Endothelial cell of umbilical vein (primary cell): Measurements from ENCODE around the gene SYT14. TPM values are rescaled to one million over a fixed set of nuclear protein-coding genes. Genes with fewer than 3 reads are reported as not detected.

ENCODE experiments used
- BruUV-seq: library from RNA; stranded (reverse); fragments of 400-500 nt; replicated peaks from 2 replicates; lab custom pipeline; 2021; lab: Mats Ljungman, UMichigan
- CTCF ChIA-PET: fragments of 300-600, 350-600 bp; sonication (Branson Sonifier 250); formaldehyde crosslinking; loops from one replicate; lab custom pipeline; 2021; ENCODE audit warnings: antibody characterized with exemption, inconsistent platforms; lab: Charles Lee
- POLR2A ChIA-PET: fragments of 300-600, 350-600 bp; sonication (Branson Sonifier 250); formaldehyde crosslinking; loops from one replicate; lab custom pipeline; 2021; ENCODE audit warnings: antibody characterized with exemption, inconsistent platforms; lab: Charles Lee
- DNase-seq: peaks from one replicate; pipeline ENCODE4 v3.0.0-alpha.2; 2011; ENCODE audit warnings: low read depth, low spot score
- FAIRE-seq: peaks from 2 replicates; lab custom pipeline; 2011; peaks lifted over from hg19 to GRCh38; lab: Jason Lieb, UNC
- H2AFZ ChIP-seq: 2 replicates; pipeline ENCODE4 v1.6.0; 2012; ENCODE audit warnings: low read depth, low read length, control low read depth, inconsistent platforms
- H3K27ac ChIP-seq: 2 replicates; pipeline ENCODE4 v1.5.1; 2011; ENCODE audit warnings: low read depth, mild to moderate bottlenecking, control low read depth, low read length, moderate library complexity; ENCODE audit not compliant: insufficient read depth
- H3K27me3 ChIP-seq, 2 experiments: 2 replicates each; pipeline versions ENCODE4 v1.6.0 to v1.6.1; 2011; ENCODE audit warnings: low read length in 2 of 2, mixed read lengths in 1 of 2; ENCODE audit not compliant: control insufficient read depth in 2 of 2, insufficient read depth in 2 of 2
- H3K36me3 ChIP-seq, 2 experiments: 2 replicates in 1 of 2; 3 replicates in 1 of 2; pipeline ENCODE4 v1.5.1; 2011; ENCODE audit warnings: low read length in 2 of 2, mild to moderate bottlenecking in 1 of 2, moderate library complexity in 1 of 2; ENCODE audit not compliant: control insufficient read depth in 2 of 2, insufficient read depth in 2 of 2; ENCODE audit errors: extremely low read depth in 1 of 2
- H3K4me1 ChIP-seq: 3 replicates; pipeline ENCODE4 v1.5.1; 2011; ENCODE audit warnings: mild to moderate bottlenecking, low read length; ENCODE audit not compliant: control insufficient read depth, insufficient read depth; ENCODE audit errors: extremely low read depth
- H3K4me2 ChIP-seq: 2 replicates; pipeline ENCODE4 v1.6.1; 2011; ENCODE audit warnings: low read length, control low read depth, mixed read lengths; ENCODE audit not compliant: insufficient read depth
- H3K4me3 ChIP-seq, 3 experiments: fragments of 200-600 bp in 1 of 3; sonication (generic), shearing (Covaris generic) in 1 of 3; replicated peaks in 1 of 3; 2 replicates each; pipeline ENCODE4 v1.5.1; 2011 to 2016; ENCODE audit warnings: control low read depth in 3 of 3, low read length in 3 of 3, mild to moderate bottlenecking in 2 of 3, inconsistent platforms in 1 of 3, low read depth in 1 of 3, moderate library complexity in 1 of 3; ENCODE audit not compliant: insufficient read depth in 1 of 3
- H3K79me2 ChIP-seq: 2 replicates; pipeline ENCODE4 v1.6.0; 2012; ENCODE audit warnings: low read length, inconsistent platforms; ENCODE audit not compliant: control insufficient read depth, insufficient read depth
- H3K9ac ChIP-seq: replicated peaks from 2 replicates; pipeline ENCODE3; 2011; ENCODE audit warnings: low read length, control low read depth; ENCODE audit not compliant: insufficient read depth; ENCODE audit errors: extremely low read depth
- H3K9me1 ChIP-seq: replicated peaks from 3 replicates; pipeline ENCODE4 v1.6.0; 2011; ENCODE audit warnings: mild to moderate bottlenecking, low read length; ENCODE audit not compliant: control insufficient read depth, insufficient read depth; ENCODE audit errors: extremely low read depth
- H3K9me3 ChIP-seq: replicated peaks from 2 replicates; pipeline ENCODE4 v1.5.1; 2012; ENCODE audit warnings: low read length, inconsistent platforms; ENCODE audit not compliant: control insufficient read depth, insufficient read depth
- H4K20me1 ChIP-seq: replicated peaks from 2 replicates; pipeline ENCODE3; 2011; ENCODE audit warnings: mild to moderate bottlenecking, low read length; ENCODE audit not compliant: control insufficient read depth, insufficient read depth; ENCODE audit errors: extremely low read depth
- CTCF ChIP-seq, 2 donors: IDR thresholded peaks; 1 replicate in 1 of 2; 2 replicates in 1 of 2; pipeline ENCODE4 v1.5.1; 2011; ENCODE audit warnings: low read length in 2 of 2, mild to moderate bottlenecking in 2 of 2, moderate library complexity in 2 of 2, control low read depth in 1 of 2, inconsistent platforms in 1 of 2, low read depth in 1 of 2; ENCODE audit not compliant: insufficient read depth in 1 of 2; ENCODE audit errors: extremely low read depth in 1 of 2
- EZH2 ChIP-seq: IDR thresholded peaks from 2 replicates; pipeline ENCODE4 v1.6.1; 2012; ENCODE audit warnings: borderline replicate concordance, low read depth, mild to moderate bottlenecking, moderate library complexity, low read length, inconsistent platforms; ENCODE audit not compliant: severe bottlenecking
- FOS ChIP-seq: IDR thresholded peaks from 2 replicates; pipeline ENCODE4 v1.6.1; 2011; ENCODE audit warnings: mild to moderate bottlenecking, low read length, moderate library complexity, borderline replicate concordance; ENCODE audit not compliant: insufficient read depth
- GATA2 ChIP-seq: IDR thresholded peaks from 2 replicates; pipeline ENCODE4 v1.7.0; 2011; ENCODE audit warnings: low read depth, mild to moderate bottlenecking, moderate library complexity, mixed read lengths, low read length; ENCODE audit not compliant: insufficient read length, insufficient read depth
- JUN ChIP-seq: IDR thresholded peaks from 2 replicates; pipeline ENCODE4 v1.6.1; 2011; ENCODE audit warnings: borderline replicate concordance, low read depth; ENCODE audit not compliant: insufficient read length, insufficient read depth
- MAX ChIP-seq: IDR thresholded peaks from 2 replicates; pipeline ENCODE4 v1.6.1; 2011; ENCODE audit not compliant: insufficient read depth, insufficient read length
- MYC ChIP-seq: IDR thresholded peaks from one replicate; pipeline ENCODE4 v1.6.1; 2011; ENCODE audit warnings: mild to moderate bottlenecking, low read depth, low read length
- POLR2A ChIP-seq: IDR thresholded peaks from 2 replicates; pipeline ENCODE4 v1.6.1; 2012; ENCODE audit warnings: low read depth, mild to moderate bottlenecking, control low read depth, low read length
- POLR2AphosphoS5 ChIP-seq: IDR thresholded peaks from 2 replicates; pipeline ENCODE4 v1.6.1; 2012; ENCODE audit warnings: low read depth, mild to moderate bottlenecking, control low read depth, low read length, moderate library complexity; ENCODE audit not compliant: insufficient read depth
- dilution Hi-C: fragments of 300-500 bp; cut with MboI; formaldehyde crosslinking; loops from one replicate; pipeline ENCODE4 v1.15.0; 2019; ENCODE audit warnings: low sequenced_read_pairs; ENCODE audit not compliant: extremely low pct_ligation_motif_present
- intact Hi-C: fragments of 100-400 bp; cut with micrococcal nuclease; formaldehyde crosslinking; loops from one replicate; pipeline ENCODE4 v1.10.0; 2022
- polyA plus RNA-seq, 4 experiments: library from polyadenylated mRNA; depleted of rRNA in 3 of 4; stranded (reverse) in 3 of 4; unstranded in 1 of 4; fragments of >200 nt; gene quantifications; 2 replicates each; pipeline versions ENCODE4 v1.2.1 to v1.2.3, GENCODE V29; 2011 to 2012; ENCODE audit warnings: missing spikeins in 1 of 4
- total RNA-seq: library from RNA; stranded (reverse); gene quantifications from 2 replicates; pipeline ENCODE4 v1.2.3, GENCODE V29; 2021

Gene SYT14
- total and polyA plus RNA-seq, 2 donors (not counting 3 experiments of a cell fraction or from before 2014, with no cell fraction given): 0.08 to 0.18 TPM

DNA sequence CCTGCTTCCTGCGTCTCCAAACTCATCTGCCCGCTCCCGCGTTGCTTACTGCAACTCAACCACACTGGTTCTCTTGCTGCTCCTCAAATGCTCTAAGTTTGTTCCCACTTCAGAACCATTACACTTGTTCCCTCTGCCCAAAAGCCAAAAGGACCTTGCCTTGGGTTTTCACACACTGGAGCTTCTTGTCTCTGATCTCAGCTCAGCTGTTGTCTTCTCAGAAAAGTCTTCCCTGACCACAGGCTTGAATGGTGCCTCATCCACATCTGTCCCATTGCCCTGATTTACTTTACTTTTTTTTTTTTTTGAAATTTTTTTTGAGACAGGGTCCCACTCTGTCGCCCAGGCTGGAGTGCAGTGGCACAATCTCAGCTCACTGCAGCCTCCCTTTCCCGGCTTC lies 44.3 kb upstream of the SYT14 start:
- Histone ChIP-seq H3K27ac (no peak overlapping the region), H3K9ac (no peak overlapping the region), H3K9me1 (no peaks in the 10 kb centered on the region), H3K36me3 (no peaks in the 10 kb centered on the region), H4K20me1 (no peaks in the 10 kb centered on the region), H2AFZ (no peak overlapping the region), H3K4me1 (peaks cover 21% of the 10 kb centered on the region), H3K9me3 (no peaks in the 10 kb centered on the region), H3K79me2 (no peaks in the 10 kb centered on the region), H3K4me3 (no peak overlapping the region), H3K27me3 (no peaks in the 10 kb centered on the region), H3K4me2 (no peak overlapping the region)
- DNase-seq (no peak), FAIRE-seq (no peak)
- ChIA-PET POLR2A (no interaction called here), CTCF (interaction anchor here (3.8 kb wide), 1 partner anchor 19 kb away, joined by 19 read pairs; no protein-coding TSS in a partner anchor)
- BruUV-seq: no TSS peak
- TF ChIP-seq POLR2AphosphoS5 (no peak), JUN (no peak), POLR2A (no peak), EZH2 (no peak), CTCF (IDR thresholded peaks at IDR 0.05; ENCODE audit: extremely low read depth in 1 of 2, insufficient read depth in 1 of 2, low read depth in 1 of 2, low read length in 2 of 2) (no peak), FOS (no peak), MYC (no peak), GATA2 (no peak), MAX (no peak)
- intact Hi-C loops: no loop called here
- dilution Hi-C loops: no loop called here
